A172 (cell line): ENCODE data around the gene PANK2. TPM values are rescaled to one million over a fixed set of nuclear protein-coding genes. Genes with fewer than 3 reads are reported as not detected.
"Not testable (repeated sequence)": the region's sequence is repeated elsewhere in the genome, so short reads cannot be mapped to it uniquely, and the experiment has no call there.

Source experiments
- DNase-seq: peaks from one replicate; pipeline ENCODE4 v3.0.0-alpha.2; 2015; ENCODE audit warnings: low spot score
- total RNA-seq: library from RNA; depleted of rRNA; stranded (reverse); fragments of >200 nt; shearing (Covaris generic); gene quantifications from 2 replicates; pipeline ENCODE4 v1.2.3, GENCODE V29; 2014

PANK2 gene
- total RNA-seq, 1 experiment from 2014 or later: 97.0 TPM

DNA sequence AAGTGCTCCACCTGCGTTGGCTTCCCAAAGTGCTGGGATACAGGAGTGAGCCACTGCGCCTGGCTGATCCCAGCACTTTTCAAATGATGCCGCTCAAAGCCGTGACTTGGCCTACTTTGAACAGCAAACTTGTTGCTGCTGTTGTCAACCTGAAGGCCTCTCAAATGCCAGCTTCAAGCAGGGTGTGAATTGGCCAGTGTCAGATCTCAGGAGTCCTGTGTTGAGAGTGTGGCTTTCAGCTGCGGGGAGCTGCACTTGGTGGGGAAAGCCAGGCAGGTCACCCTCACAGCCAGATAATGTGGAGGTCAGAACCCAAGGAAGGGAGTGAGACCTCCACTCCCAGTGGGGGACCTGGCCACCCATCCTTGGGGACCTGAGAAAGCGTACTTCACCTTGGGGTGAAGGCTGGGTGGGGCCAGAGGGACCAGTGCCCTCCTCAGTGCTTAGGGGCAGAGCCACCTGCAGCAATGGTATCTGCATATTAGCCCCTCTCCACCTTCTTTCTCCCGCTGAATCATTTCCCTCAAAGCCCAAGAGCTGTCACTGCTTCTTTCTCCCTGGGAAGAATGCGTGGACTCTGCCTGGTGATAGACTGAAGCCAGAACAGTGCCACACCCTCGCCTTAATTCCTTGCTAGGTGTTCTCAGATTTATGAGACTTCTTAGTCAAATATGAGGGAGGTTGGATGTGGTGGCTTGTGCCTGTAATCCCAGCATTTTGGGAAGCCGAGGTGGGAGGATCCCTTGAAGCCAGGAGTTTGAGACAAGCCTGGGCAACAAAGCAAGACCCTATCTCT is 19.1 kb upstream of the PANK2 start:
- no peak for DNase-seq

DNA sequence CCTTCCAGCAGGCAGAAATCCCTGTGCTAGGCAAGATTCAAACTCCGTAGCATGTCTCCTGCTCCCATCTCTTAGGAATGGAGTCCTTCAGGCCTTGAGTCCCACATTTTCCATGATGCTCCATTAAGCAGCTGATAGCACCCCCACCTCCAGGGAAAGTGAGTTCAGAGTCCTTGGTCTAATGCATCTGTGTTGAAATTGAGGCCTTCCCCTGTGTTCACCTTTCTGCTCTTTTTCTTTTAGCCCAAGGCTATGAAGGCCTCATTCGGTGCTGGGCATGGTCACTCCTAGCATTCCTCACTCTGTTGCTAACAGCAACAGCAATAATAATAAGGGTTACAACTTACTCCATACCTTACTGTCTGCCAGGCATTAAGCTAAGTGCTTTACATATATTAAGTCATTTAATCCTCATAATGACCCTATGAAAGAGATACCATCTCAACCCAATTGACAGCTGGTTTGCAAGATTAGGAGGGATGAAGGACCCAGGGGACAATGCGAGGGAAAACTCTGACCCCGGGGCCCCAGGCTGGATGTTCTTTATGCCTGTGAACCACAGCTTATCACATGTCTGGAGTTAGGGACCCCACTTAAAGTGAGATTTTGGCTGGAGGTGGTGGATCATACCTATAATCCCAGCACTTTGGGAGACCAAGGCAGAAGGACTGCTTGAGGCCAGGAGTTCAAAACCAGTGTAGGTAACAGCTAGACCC is 17.5 kb upstream of the PANK2 start:
- no peak for DNase-seq

DNA sequence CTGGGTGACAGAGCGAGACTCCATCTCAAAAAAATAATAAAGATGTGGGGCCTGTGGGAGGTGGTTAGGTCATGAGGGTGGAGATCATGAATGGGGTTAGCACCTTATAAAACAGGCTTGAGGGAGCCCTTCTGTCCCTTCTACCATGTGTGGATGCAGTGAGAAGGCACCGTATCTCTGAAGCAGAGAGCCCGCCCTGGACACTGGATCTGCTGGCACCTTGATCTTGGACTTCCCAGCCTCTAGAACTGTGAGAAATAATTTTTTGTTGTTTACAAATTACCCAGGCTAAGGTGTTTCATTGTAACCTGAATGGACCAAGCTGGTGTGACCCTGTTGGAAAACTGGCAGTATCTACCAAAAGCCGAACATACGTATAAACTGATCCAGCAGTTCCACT is 15.7 kb upstream of the PANK2 start:
- no peak for DNase-seq

GRCh38 chr20:3874194-3874844 is 14.9 kb upstream of the PANK2 start:
- DNase-seq: no peak

DNA sequence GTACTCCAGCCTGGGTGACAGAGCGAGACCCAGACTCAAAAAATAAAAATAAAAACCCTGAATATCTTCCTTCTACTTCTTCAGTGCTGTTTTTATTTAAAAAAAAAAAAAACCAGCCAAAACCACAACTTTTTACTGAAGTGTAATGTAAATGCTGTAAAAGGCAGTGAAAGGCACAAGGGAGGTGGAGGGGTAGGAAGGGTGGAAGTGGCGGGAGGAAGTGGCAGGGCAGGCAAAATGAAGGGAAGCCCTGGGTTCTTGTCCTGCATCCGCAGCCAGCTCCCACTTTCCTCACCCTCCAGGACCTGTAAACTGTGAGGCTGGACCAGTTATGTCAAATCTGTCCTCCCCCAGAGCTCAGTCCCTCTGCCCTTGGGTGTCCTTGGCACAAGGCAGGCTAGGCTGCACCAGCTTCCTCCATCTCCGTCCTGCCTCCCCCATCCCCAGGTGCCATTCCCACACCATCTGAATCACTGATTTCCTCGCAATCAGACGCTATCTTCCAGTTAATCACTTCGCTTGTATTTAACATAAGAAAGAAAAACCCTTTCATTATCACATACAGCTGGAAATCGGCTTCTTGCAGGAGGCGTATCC is 13.7 kb upstream of the PANK2 start:
- DNase-seq: no peak

GRCh38 chr20:3876000-3876399 is 13.2 kb upstream of the PANK2 start:
- no peak for DNase-seq

- DNase-seq: no peak
Measured at GRCh38 chr20:3876676-3877075, 12.5 kb upstream of the PANK2 start.

- not testable (repeated sequence) for DNase-seq
Measured at GRCh38 chr20:3878921-3879274, 10.3 kb upstream of the PANK2 start.

GRCh38 chr20:3885715-3886114 is 3.5 kb upstream of the PANK2 start:
- DNase-seq: no peak

DNA sequence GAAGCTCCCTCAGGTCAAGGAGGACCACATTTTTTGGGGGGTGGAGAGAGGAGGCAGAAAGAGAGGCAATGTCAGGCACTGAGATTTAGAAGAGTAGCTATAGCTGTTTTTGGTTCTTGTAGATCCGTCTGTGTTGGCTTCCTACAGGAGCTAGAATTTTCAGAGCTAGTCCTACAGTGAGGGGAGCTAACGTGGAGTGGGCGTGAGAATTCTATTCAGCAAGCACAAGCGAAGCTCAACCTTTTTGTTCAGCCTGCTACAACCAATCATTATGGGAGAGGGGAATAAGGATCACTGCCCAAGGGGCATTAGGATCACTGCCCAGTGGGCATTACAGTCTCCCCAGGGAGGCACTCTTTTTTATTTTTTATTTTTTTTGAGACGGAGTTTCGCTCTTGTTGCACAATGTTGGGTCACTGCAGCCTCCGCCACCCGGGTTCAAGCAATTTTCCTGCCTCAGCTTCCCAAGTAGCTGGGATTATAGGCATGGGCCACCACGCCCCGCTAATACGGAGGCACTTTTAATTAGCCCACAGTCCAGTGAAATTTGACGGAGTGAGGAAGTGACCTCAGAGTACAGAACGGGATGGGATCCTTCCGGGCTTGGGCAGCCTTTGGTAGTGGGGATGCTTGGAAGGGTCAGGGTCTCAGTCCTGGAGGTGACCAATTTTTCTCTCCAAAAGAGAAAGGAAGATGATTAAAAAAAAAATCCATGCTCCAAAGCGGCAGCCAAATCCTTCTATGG is 1.1 kb upstream of the PANK2 start:
- DNase-seq: no peak

- DNase-seq: peak; percentile 39
Measured at GRCh38 chr20:3889489-3890397, 556 bp downstream of the PANK2 start.

DNA sequence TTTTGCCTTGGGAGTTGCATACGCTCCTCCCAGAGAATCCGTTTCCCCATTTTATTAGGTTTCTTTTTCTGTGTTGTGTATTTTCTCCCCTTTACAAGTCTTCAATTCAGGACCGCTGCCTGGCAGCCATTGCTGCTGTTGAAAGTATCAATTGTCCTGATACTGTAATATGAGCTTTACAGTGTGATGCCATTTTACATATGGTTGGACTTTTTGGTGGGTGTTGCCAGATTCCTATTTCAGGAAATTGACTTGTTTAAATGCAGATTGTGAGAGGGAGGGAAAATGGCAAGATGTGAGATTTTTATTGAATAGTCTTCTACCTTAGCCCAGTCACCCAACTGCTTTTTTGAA is 1.2 kb downstream of the PANK2 start:
- DNase-seq: no peak

DNA sequence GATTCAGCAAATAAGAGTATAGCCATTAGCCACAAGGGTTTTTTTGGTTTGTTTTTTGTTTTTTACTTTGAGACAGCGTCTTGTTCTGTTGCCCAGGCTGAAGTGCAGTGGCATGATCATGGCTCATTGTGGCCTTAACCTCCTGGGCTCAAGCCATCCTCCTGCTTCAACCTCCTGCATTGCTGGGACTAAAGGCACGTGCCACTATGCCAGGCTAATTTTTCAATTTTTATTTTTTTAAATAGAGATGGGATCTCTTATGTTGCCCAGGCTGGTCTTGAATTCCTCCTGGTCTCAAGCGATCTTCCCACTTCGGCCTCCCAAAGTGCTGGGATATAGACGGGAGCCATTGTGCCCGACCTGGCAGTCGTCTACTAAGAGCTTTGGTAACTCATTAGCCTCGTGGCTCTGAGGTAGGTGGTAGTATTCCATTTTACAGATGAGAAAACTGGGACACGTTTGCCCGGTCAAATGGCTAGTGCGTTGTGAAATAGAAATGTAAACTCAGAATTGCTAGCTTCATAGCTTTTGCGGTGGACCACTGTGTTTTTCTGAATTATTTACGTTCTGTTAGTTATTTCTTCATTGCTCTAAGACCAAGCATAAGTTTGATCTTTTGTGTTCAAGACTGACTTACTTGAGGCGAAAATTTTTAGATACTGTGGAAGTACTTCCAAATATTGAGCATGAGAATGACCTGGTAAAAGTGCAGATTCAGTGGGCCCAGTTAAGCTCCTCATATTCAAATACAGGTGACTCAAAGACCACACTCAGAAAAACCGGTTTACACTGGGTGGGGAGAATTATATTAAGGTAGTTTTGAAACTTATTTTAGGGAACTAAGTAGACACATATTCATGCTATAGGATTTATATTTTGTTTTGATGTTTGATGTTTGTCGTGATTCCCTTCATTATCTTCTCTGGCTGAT is 2.1 kb downstream of the PANK2 start:
- no peak for DNase-seq

GRCh38 chr20:3894796-3895195 is 5.6 kb downstream of the PANK2 start:
- DNase-seq: no peak

GRCh38 chr20:3896302-3896701 is 7.1 kb downstream of the PANK2 start:
- DNase-seq: no peak

GRCh38 chr20:3896853-3897583 is 7.8 kb downstream of the PANK2 start:
- DNase-seq: no peak

GRCh38 chr20:3898181-3898580 is 9.0 kb downstream of the PANK2 start:
- DNase-seq: not testable (repeated sequence)

DNA sequence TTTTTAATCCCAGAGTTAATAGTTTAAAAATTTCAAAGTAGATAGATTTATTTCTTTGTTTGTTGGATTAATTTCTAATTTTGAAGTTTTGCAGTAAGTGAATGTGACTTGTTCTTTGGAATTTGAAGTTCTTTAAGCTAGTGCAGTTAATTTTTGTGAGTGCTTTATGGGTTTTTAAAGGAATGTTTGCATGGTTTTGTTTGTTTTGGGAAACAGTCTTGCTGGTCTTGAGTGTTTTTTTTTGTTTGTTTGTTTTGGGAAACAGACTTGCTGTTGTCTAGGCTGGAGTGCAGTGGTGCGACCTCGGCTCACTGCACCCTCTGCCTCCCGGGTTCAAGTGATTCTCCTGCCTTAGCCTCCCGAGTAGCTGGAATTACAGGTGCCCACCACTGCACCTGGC is 9.5 kb downstream of the PANK2 start:
- DNase-seq: no peak

DNA sequence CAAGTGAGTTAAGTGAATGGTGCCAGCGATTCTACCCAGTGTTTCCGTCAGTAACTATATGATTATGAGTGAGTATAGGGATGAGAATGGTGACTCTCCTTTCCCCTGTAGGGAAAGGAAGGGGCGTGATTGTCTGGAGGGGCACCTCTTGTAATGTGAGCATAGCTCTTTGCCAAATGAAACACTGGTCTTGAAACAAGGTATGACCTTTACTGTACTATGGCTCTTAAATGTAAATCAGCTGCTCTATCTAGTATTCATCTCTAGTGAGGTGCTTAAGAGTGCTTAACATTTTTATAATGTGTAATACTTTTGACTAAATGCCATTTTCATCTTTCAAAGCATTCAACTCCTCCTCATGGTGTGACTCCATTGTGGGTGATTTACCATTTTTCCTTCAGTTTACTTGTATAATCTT is 11.0 kb downstream of the PANK2 start:
- no peak for DNase-seq
